HepG2 (cell line): ENCODE results near the gene KLF11. TPM values are rescaled to one million over a fixed set of nuclear protein-coding genes. Genes with fewer than 3 reads are reported as not detected.

ENCODE experiments used
- BRD4 ChIP-seq: sonication (generic); formaldehyde crosslinking; IDR thresholded peaks from 2 replicates; pipeline ENCODE4 v1.4.0; 2020; ENCODE audit warnings: missing genetic modification reagents
- DMTF1 ChIP-seq: sonication (generic); formaldehyde crosslinking; IDR thresholded peaks from 2 replicates; pipeline ENCODE4 v1.4.0; 2020; ENCODE audit warnings: mild to moderate bottlenecking, missing genetic modification reagents
- E2F2 ChIP-seq: sonication (generic); formaldehyde crosslinking; IDR thresholded peaks from 2 replicates; pipeline ENCODE4 v1.4.0; 2020; ENCODE audit warnings: missing genetic modification reagents, borderline replicate concordance
- FOXA3 ChIP-seq: IDR thresholded peaks from 2 replicates; pipeline ENCODE4 v1.6.1; 2016; ENCODE audit warnings: missing genetic modification reagents, missing compliant biosample characterization
- GATAD1 ChIP-seq: IDR thresholded peaks from 2 replicates; pipeline ENCODE4 v1.6.1; 2016; ENCODE audit warnings: missing genetic modification reagents, missing compliant biosample characterization
- HNRNPLL ChIP-seq: fragments of 200-400 bp; formaldehyde crosslinking; IDR thresholded peaks from 2 replicates; pipeline ENCODE4 v1.6.1; 2017; ENCODE audit warnings: mild to moderate bottlenecking, low read depth, low read length; ENCODE audit not compliant: poor library complexity, severe bottlenecking
- MED8 ChIP-seq: sonication (generic); formaldehyde crosslinking; IDR thresholded peaks from 2 replicates; pipeline ENCODE4 v1.8.1; 2023; ENCODE audit warnings: mild to moderate bottlenecking, missing genetic modification reagents; ENCODE audit not compliant: insufficient replicate concordance
- MLXIP ChIP-seq: sonication (generic); formaldehyde crosslinking; IDR thresholded peaks from 2 replicates; pipeline ENCODE4 v1.9.0; 2021; ENCODE audit warnings: missing genetic modification reagents, borderline replicate concordance
- PCBP2 ChIP-seq: fragments of 200-400 bp; formaldehyde crosslinking; optimal IDR thresholded peaks from 2 replicates; pipeline ENCODE3; 2018; ENCODE audit warnings: low read length, low read depth; ENCODE audit not compliant: poor library complexity, severe bottlenecking
- PLRG1 ChIP-seq: fragments of 450-650 bp; conservative IDR thresholded peaks from 2 replicates; pipeline ENCODE4 v1.6.1; 2016
- ZBTB44 ChIP-seq: sonication (generic); formaldehyde crosslinking; IDR thresholded peaks from 2 replicates; pipeline ENCODE4 v1.4.0; 2020; ENCODE audit warnings: missing genetic modification reagents
- ZNF124 ChIP-seq: sonication (generic); formaldehyde crosslinking; IDR thresholded peaks from 2 replicates; pipeline ENCODE4 v1.4.0; 2020; ENCODE audit warnings: missing genetic modification reagents
- ZNF20 ChIP-seq: sonication (generic); formaldehyde crosslinking; IDR thresholded peaks from 2 replicates; pipeline ENCODE4 v1.4.0; 2020; ENCODE audit warnings: mild to moderate bottlenecking, moderate library complexity, missing genetic modification reagents
- ZNF556 ChIP-seq: sonication (generic); formaldehyde crosslinking; IDR thresholded peaks from 2 replicates; pipeline ENCODE4 v1.4.0; 2020; ENCODE audit warnings: mild to moderate bottlenecking, missing genetic modification reagents, borderline replicate concordance
- ZNF652 ChIP-seq: IDR thresholded peaks from 2 replicates; pipeline ENCODE4 v1.6.1; 2016; ENCODE audit warnings: low read depth, borderline replicate concordance
- ZNF691 ChIP-seq: sonication (generic); formaldehyde crosslinking; IDR thresholded peaks from 2 replicates; pipeline ENCODE4 v1.4.0; 2020; ENCODE audit warnings: missing genetic modification reagents, low read depth, mild to moderate bottlenecking, borderline replicate concordance
- ZNF883 ChIP-seq: sonication (generic); formaldehyde crosslinking; IDR thresholded peaks from 2 replicates; pipeline ENCODE4 v1.5.1; 2020; ENCODE audit warnings: mild to moderate bottlenecking, missing genetic modification reagents; ENCODE audit errors: not compliant biosample characterization
- polyA plus RNA-seq, 8 experiments: library from polyadenylated mRNA; depleted of rRNA in 3 of 8; stranded (reverse) in 7 of 8; unstranded in 1 of 8; fragments of >200 nt; fragmentation: Illumina TruSeq in 4 of 8; extraction: Trizol in 4 of 8; gene quantifications; 2 replicates each; pipeline versions ENCODE4 v1.2.1 to v1.2.3, GENCODE V29; 2011 to 2016; ENCODE audit warnings: low read depth in 4 of 8, missing spikeins in 1 of 8, mixed read lengths in 1 of 8; ENCODE audit not compliant: insufficient read depth in 1 of 8
- total RNA-seq, 5 experiments: library from RNA; depleted of rRNA; stranded (reverse); fragments of >200 nt; fragmentation: Illumina TruSeq; extraction: Trizol; gene quantifications; 2 replicates each; pipeline ENCODE4 v1.2.3, GENCODE V29; 2016; ENCODE audit warnings: low read depth in 1 of 5

KLF11 gene
- total and polyA plus RNA-seq, 2 of the 13 experiments (the other 11 are each of a cell fraction or from before 2014, with no cell fraction given) = 2.5 to 11.8 TPM

- TF ChIP-seq E2F2 (CRISPR knock-in tag) (no peak), DMTF1 (CRISPR knock-in tag) (no peak), MLXIP (CRISPR knock-in tag) (no peak), ZNF556 (CRISPR knock-in tag) (peak; percentile 57; the same call in 1 of the 2 replicates), ZNF124 (CRISPR knock-in tag) (no peak), ZNF652 (CRISPR knock-in tag) (no peak), GATAD1 (CRISPR knock-in tag) (no peak), MED8 (no peak), FOXA3 (CRISPR knock-in tag) (no peak), BRD4 (no peak), ZNF883 (peak; percentile 12), PCBP2 (no peak), HNRNPLL (no peak), ZBTB44 (CRISPR knock-in tag) (no peak), ZNF691 (CRISPR knock-in tag) (no peak), ZNF20 (CRISPR knock-in tag) (no peak), PLRG1 (no peak)
Measured at GRCh38 chr2:10042301-10043161, 819 bp upstream of the KLF11 start (continued).
